C4-2B (cell line): ENCODE measurements around the gene UBE2E2.

ENCODE experiments used
- H3K27ac ChIP-seq: fragments of 450-650 bp; 2 replicates; pipeline ENCODE4 v1.5.1; 2017
- CTCF ChIP-seq: fragments of 450-650 bp; conservative IDR thresholded peaks from 2 replicates; pipeline ENCODE4 v1.5.1; 2017; ENCODE audit warnings: mild to moderate bottlenecking
- ZFX ChIP-seq: fragments of 450-650 bp; IDR thresholded peaks from 2 replicates; pipeline ENCODE4 v1.6.1; 2017

UBE2E2 gene

GRCh38 chr3:23620638-23621015 is 417.5 kb downstream of the UBE2E2 start:
- no peak for TF ChIP-seq CTCF
- TF ChIP-seq ZFX = no peak
- no peak overlapping the region for H3K27ac ChIP-seq

- no peak for TF ChIP-seq CTCF
- TF ChIP-seq ZFX = no peak
- H3K27ac ChIP-seq = no peak overlapping the region
Measured at GRCh38 chr3:23623844-23624243, 420.7 kb downstream of the UBE2E2 start.

- no peak for TF ChIP-seq ZFX
- no peak for TF ChIP-seq CTCF
- no peak overlapping the region for H3K27ac ChIP-seq
Measured at GRCh38 chr3:23624305-23624704, 421.2 kb downstream of the UBE2E2 start.

GRCh38 chr3:23626442-23626841 is 423.3 kb downstream of the UBE2E2 start:
- no peak for TF ChIP-seq CTCF
- no peak for TF ChIP-seq ZFX
- no peak overlapping the region for H3K27ac ChIP-seq

- no peak for TF ChIP-seq ZFX
- no peak for TF ChIP-seq CTCF
- H3K27ac ChIP-seq = no peak overlapping the region; the same call in 1 of the 2 replicates
Measured at GRCh38 chr3:23629181-23629894, 426.2 kb downstream of the UBE2E2 start.

GRCh38 chr3:23633261-23633960 is 430.3 kb downstream of the UBE2E2 start:
- H3K27ac ChIP-seq = no peak overlapping the region
- TF ChIP-seq CTCF (no peak), ZFX (no peak)

- no peak overlapping the region for H3K27ac ChIP-seq
- TF ChIP-seq CTCF = no peak
- TF ChIP-seq ZFX = no peak
Measured at GRCh38 chr3:23637339-23637738, 434.2 kb downstream of the UBE2E2 start.
